Keratinocyte (primary cell): ENCODE data around the gene TMEM61. TPM values are rescaled to one million over a fixed set of nuclear protein-coding genes. Genes with fewer than 3 reads are reported as not detected.

Experiments
- DNase-seq: peaks from one replicate; pipeline ENCODE4 v3.0.0-alpha.2; 2011; ENCODE audit warnings: low read depth, missing footprints, low spot score
- FAIRE-seq: peaks from 2 replicates; lab custom pipeline; 2011; peaks lifted over from hg19 to GRCh38; lab: Jason Lieb, UNC
- H2AFZ ChIP-seq: 2 replicates; pipeline ENCODE4 v1.6.0; 2012; ENCODE audit warnings: low read length, control low read depth, inconsistent platforms; ENCODE audit not compliant: control insufficient read depth
- H3K27ac ChIP-seq: 2 replicates; pipeline ENCODE4 v1.5.1; 2011; ENCODE audit warnings: low read length; ENCODE audit not compliant: control insufficient read depth, insufficient read depth
- H3K27me3 ChIP-seq: 3 replicates; pipeline ENCODE4 v1.6.0; 2011; ENCODE audit warnings: low read length; ENCODE audit not compliant: control insufficient read depth, insufficient read depth; ENCODE audit errors: extremely low read depth
- H3K36me3 ChIP-seq, 2 experiments: 2 replicates in 1 of 2; 3 replicates in 1 of 2; pipeline ENCODE4 v1.5.1; 2011; ENCODE audit warnings: low read length in 2 of 2, mild to moderate bottlenecking in 1 of 2; ENCODE audit not compliant: control insufficient read depth in 2 of 2, insufficient read depth in 2 of 2; ENCODE audit errors: extremely low read depth in 1 of 2
- H3K4me1 ChIP-seq: 3 replicates; pipeline ENCODE4 v1.5.1; 2011; ENCODE audit warnings: low read length; ENCODE audit not compliant: control insufficient read depth, insufficient read depth; ENCODE audit errors: extremely low read depth
- H3K4me2 ChIP-seq: 3 replicates; pipeline ENCODE4 v1.6.0; 2011; ENCODE audit warnings: low read depth, low read length; ENCODE audit not compliant: control insufficient read depth, insufficient read depth; ENCODE audit errors: extremely low read depth
- H3K4me3 ChIP-seq, 3 experiments: fragments of 200-600 bp in 1 of 3; sonication (generic) in 1 of 3; 2 replicates in 2 of 3; 3 replicates in 1 of 3; pipeline ENCODE4 v1.5.1; 2011 to 2016; ENCODE audit warnings: low read length in 3 of 3, mild to moderate bottlenecking in 3 of 3, control low read depth in 2 of 3, inconsistent platforms in 1 of 3, low read depth in 1 of 3, mixed read lengths in 1 of 3, mixed run types in 1 of 3, moderate library complexity in 1 of 3; ENCODE audit not compliant: control insufficient read depth in 2 of 3, insufficient read depth in 2 of 3; ENCODE audit errors: extremely low read depth in 1 of 3
- H3K79me2 ChIP-seq: 2 replicates; pipeline ENCODE4 v1.6.0; 2012; ENCODE audit warnings: low read length; ENCODE audit not compliant: control insufficient read depth, insufficient read depth
- H3K9ac ChIP-seq: 3 replicates; pipeline ENCODE4 v1.6.0; 2011; ENCODE audit warnings: low read length; ENCODE audit not compliant: control insufficient read depth, insufficient read depth; ENCODE audit errors: extremely low read depth
- H3K9me1 ChIP-seq: 3 replicates; pipeline ENCODE4 v1.6.0; 2011; ENCODE audit warnings: low read length; ENCODE audit not compliant: control insufficient read depth, insufficient read depth; ENCODE audit errors: extremely low read depth
- H3K9me3 ChIP-seq: 2 replicates; pipeline ENCODE4 v1.5.1; 2012; ENCODE audit warnings: low read depth, low read length; ENCODE audit not compliant: control insufficient read depth
- H4K20me1 ChIP-seq: 3 replicates; pipeline ENCODE4 v1.6.0; 2011; ENCODE audit warnings: low read length; ENCODE audit not compliant: control insufficient read depth, insufficient read depth; ENCODE audit errors: extremely low read depth
- CTCF ChIP-seq, 3 experiments: IDR thresholded peaks in 1 of 3; conservative IDR thresholded peaks in 1 of 3; optimal IDR thresholded peaks in 1 of 3; 2 replicates in 2 of 3; 3 replicates in 1 of 3; pipeline versions ENCODE3 to v1.5.1; 2011; ENCODE audit warnings: low read length in 3 of 3, mild to moderate bottlenecking in 3 of 3, moderate library complexity in 2 of 3, control low read depth in 1 of 3, inconsistent platforms in 1 of 3; ENCODE audit not compliant: insufficient read depth in 2 of 3; ENCODE audit errors: extremely low read depth in 1 of 3
- EZH2 ChIP-seq: IDR thresholded peaks from one replicate; pipeline ENCODE4 v1.6.1; 2012; ENCODE audit warnings: inconsistent platforms, mild to moderate bottlenecking, low read length, moderate library complexity
- dilution Hi-C: fragments of 300-500 bp; cut with MboI; formaldehyde crosslinking; loops from one replicate; pipeline ENCODE4 v1.7.0; 2020; ENCODE audit warnings: low sequenced_read_pairs; ENCODE audit not compliant: extremely low pct_ligation_motif_present
- polyA plus RNA-seq, 5 experiments: library from polyadenylated mRNA; depleted of rRNA in 3 of 5; stranded (reverse) in 3 of 5; stranded (forward) in 1 of 5; unstranded in 1 of 5; fragments of >200 nt; gene quantifications; 1 replicate in 1 of 5; 2 replicates in 3 of 5; 3 replicates in 1 of 5; pipeline versions ENCODE4 v1.2.1 to v1.2.3, GENCODE V29; 2011 to 2012; ENCODE audit warnings: missing spikeins in 2 of 5, low read depth in 1 of 5, low replicate concordance in 1 of 5

Gene TMEM61
- polyA plus RNA-seq, 1 donor (not counting 4 experiments of a cell fraction or from before 2014, with no cell fraction given) = 1.0 TPM

DNA sequence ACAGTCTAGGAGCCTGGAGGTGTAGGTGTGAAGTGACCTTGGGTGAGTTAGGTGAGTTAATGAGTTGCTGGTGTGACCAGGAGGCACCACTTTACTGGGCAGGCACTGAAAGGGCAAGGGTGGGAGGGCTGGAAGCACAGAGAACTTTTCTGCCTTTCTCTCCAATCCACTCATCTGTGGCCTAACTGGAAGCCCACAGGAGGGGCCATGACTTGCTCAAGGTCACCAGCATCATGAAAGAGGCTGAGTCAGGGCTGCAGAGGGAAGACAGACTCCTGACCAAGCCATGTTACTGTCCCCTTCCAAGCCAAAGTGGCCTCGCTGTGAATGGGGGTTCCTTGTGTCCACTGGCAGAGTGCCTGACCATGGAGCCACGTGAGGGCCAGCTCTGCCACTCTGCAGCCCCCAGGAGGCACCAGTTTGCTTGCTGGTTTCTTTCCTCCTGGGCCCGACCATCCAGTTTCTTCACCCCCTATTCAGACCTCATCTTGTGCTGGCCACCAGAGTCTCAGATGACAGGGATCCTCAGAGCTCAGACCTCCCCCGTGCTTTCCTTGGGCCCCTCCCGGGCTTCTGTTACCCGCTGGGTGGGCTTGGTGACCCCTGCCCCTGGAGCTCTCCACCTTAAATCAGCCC is 14.0 kb downstream of the TMEM61 start:
- H3K9me3 ChIP-seq = no peaks in the 10 kb centered on the region
- peaks cover 12% of the 10 kb centered on the region for H3K27me3 ChIP-seq
- no peak overlapping the region for H3K4me2 ChIP-seq
- H4K20me1 ChIP-seq = no peaks in the 10 kb centered on the region
- TF ChIP-seq CTCF (optimal IDR thresholded peaks at IDR 0.05 in 1 of 3, IDR thresholded peaks at IDR 0.05 in 1 of 3, conservative IDR thresholded peaks at IDR 0.05 in 1 of 3; ENCODE audit: extremely low read depth in 1 of 3, insufficient read depth in 2 of 3, low read length in 3 of 3) (no peak), EZH2 (no peak)
- no peak overlapping the region for H3K4me3 ChIP-seq
- DNase-seq (no peak), FAIRE-seq (no peak)
- H3K36me3 ChIP-seq = no peaks in the 10 kb centered on the region
- no peak overlapping the region for H2AFZ ChIP-seq
- dilution Hi-C loops = no loop called here
- H3K9me1 ChIP-seq = no peaks in the 10 kb centered on the region
- no peaks in the 10 kb centered on the region for H3K4me1 ChIP-seq
- no peak overlapping the region for H3K27ac ChIP-seq
- no peaks in the 10 kb centered on the region for H3K79me2 ChIP-seq
- H3K9ac ChIP-seq = no peak overlapping the region

GRCh38 chr1:54995013-54995760 is 14.8 kb downstream of the TMEM61 start:
- H4K20me1 ChIP-seq = no peaks in the 10 kb centered on the region
- no peaks in the 10 kb centered on the region for H3K4me1 ChIP-seq
- DNase-seq (no peak), FAIRE-seq (no peak)
- no peak for TF ChIP-seq EZH2
- TF ChIP-seq CTCF (optimal IDR thresholded peaks at IDR 0.05 in 1 of 3, IDR thresholded peaks at IDR 0.05 in 1 of 3, conservative IDR thresholded peaks at IDR 0.05 in 1 of 3; ENCODE audit: extremely low read depth in 1 of 3, insufficient read depth in 2 of 3, low read length in 3 of 3) = no peak
- H3K9me1 ChIP-seq = no peaks in the 10 kb centered on the region
- H3K9ac ChIP-seq = no peak overlapping the region
- peaks cover 15% of the 10 kb centered on the region for H3K27me3 ChIP-seq
- H3K79me2 ChIP-seq = no peaks in the 10 kb centered on the region
- H2AFZ ChIP-seq = no peak overlapping the region
- dilution Hi-C loops = no loop called here
- no peaks in the 10 kb centered on the region for H3K36me3 ChIP-seq
- no peak overlapping the region for H3K4me2 ChIP-seq
- no peaks in the 10 kb centered on the region for H3K9me3 ChIP-seq
- H3K27ac ChIP-seq = no peak overlapping the region
- no peak overlapping the region for H3K4me3 ChIP-seq
